Measurements from ENCODE around the gene FAM124A.

FAM124A gene

GRCh38 chr13:51220706-51221105 lies 1.5 kb upstream of the FAM124A start:
- DNase-seq (ENCODE audit: low spot score), result no peak

GRCh38 chr13:51221108-51221507 lies 1.1 kb upstream of the FAM124A start:
- no peak for DNase-seq (ENCODE audit: low spot score)

- DNase-seq (ENCODE audit: low spot score), result no peak
Observed at GRCh38 chr13:51221674-51222036, 543 bp upstream of the FAM124A start.

- DNase-seq (ENCODE audit: low spot score), result peak; percentile 39
Observed at GRCh38 chr13:51222686-51223559, 725 bp downstream of the FAM124A start.

- peak; percentile 86 for DNase-seq (ENCODE audit: low spot score)
Observed at GRCh38 chr13:51223560-51224270, 1.5 kb downstream of the FAM124A start.

- no peak for DNase-seq (ENCODE audit: low spot score)
Observed at GRCh38 chr13:51225029-51225428, 2.8 kb downstream of the FAM124A start.

- DNase-seq (ENCODE audit: low spot score), result no peak
Observed at GRCh38 chr13:51227404-51227803, 5.2 kb downstream of the FAM124A start.

GRCh38 chr13:51229101-51229719 lies 7.0 kb downstream of the FAM124A start:
- DNase-seq (ENCODE audit: low spot score), result no peak

GRCh38 chr13:51229731-51230130 lies 7.5 kb downstream of the FAM124A start:
- no peak for DNase-seq (ENCODE audit: low spot score)

- peak; percentile 69 for DNase-seq (ENCODE audit: low spot score)
Observed at GRCh38 chr13:51230477-51231105, 8.4 kb downstream of the FAM124A start.

- DNase-seq (ENCODE audit: low spot score), result no peak
Observed at GRCh38 chr13:51231456-51231855, 9.3 kb downstream of the FAM124A start.

- no peak for DNase-seq (ENCODE audit: low spot score)
Observed at GRCh38 chr13:51232328-51232727, 10.1 kb downstream of the FAM124A start.

- no peak for DNase-seq (ENCODE audit: low spot score)
Observed at GRCh38 chr13:51233117-51233826, 11.1 kb downstream of the FAM124A start.

- DNase-seq (ENCODE audit: low spot score), result no peak
Observed at GRCh38 chr13:51234676-51235075, 12.5 kb downstream of the FAM124A start.

GRCh38 chr13:51235186-51235585 lies 13.0 kb downstream of the FAM124A start:
- DNase-seq (ENCODE audit: low spot score), result no peak

GRCh38 chr13:51235756-51236490 lies 13.7 kb downstream of the FAM124A start:
- no peak for DNase-seq (ENCODE audit: low spot score)

GRCh38 chr13:51236491-51236792 lies 14.2 kb downstream of the FAM124A start:
- no peak for DNase-seq (ENCODE audit: low spot score)

- DNase-seq (ENCODE audit: low spot score), result no peak
Observed at GRCh38 chr13:51237386-51237785, 15.2 kb downstream of the FAM124A start.

GRCh38 chr13:51237887-51238286 lies 15.7 kb downstream of the FAM124A start:
- no peak for DNase-seq (ENCODE audit: low spot score)

GRCh38 chr13:51240178-51240577 lies 18.0 kb downstream of the FAM124A start:
- DNase-seq (ENCODE audit: low spot score), result no peak

- DNase-seq (ENCODE audit: low spot score), result no peak
Observed at GRCh38 chr13:51240958-51241357, 18.8 kb downstream of the FAM124A start.

Data from Ammon's horn (tissue), 1 donor.